Thymus (tissue), 11 donors: ENCODE measurements around the gene FGD3. TPM values are rescaled to one million over a fixed set of nuclear protein-coding genes. Genes with fewer than 3 reads are reported as not detected.

Source experiments
- DNase-seq, 9 donors: peaks; one replicate each; pipeline ENCODE4 v3.0.0-alpha.2; 2013; ENCODE audit warnings: low spot score in 9 of 9, low read depth in 6 of 9, missing footprints in 1 of 9
- H3K27ac ChIP-seq, 2 donors: one replicate each; pipeline ENCODE4 v1.5.1; 2013; ENCODE audit warnings: control low read depth in 1 of 2, low read depth in 1 of 2, low read length in 1 of 2, mild to moderate bottlenecking in 1 of 2, moderate library complexity in 1 of 2
- H3K27me3 ChIP-seq, 2 donors: one replicate each; pipeline ENCODE4 v1.5.1; 2013; ENCODE audit warnings: low read length in 1 of 2; ENCODE audit not compliant: control insufficient read depth in 2 of 2, insufficient read depth in 1 of 2
- H3K36me3 ChIP-seq, 2 donors: one replicate each; pipeline ENCODE4 v1.5.1; 2013; ENCODE audit warnings: low read length in 1 of 2, mild to moderate bottlenecking in 1 of 2, moderate library complexity in 1 of 2; ENCODE audit not compliant: control insufficient read depth in 2 of 2, insufficient read depth in 2 of 2
- H3K4me1 ChIP-seq, 2 donors: one replicate each; pipeline ENCODE4 v1.5.1; 2013; ENCODE audit warnings: low read length in 2 of 2; ENCODE audit not compliant: control insufficient read depth in 2 of 2, insufficient read depth in 2 of 2
- H3K4me3 ChIP-seq, 2 donors: one replicate each; pipeline ENCODE4 v1.5.1; 2013; ENCODE audit warnings: low read length in 2 of 2, control low read depth in 1 of 2, mild to moderate bottlenecking in 1 of 2
- H3K9me3 ChIP-seq, 2 donors: one replicate each; pipeline ENCODE4 v1.5.1; 2013; ENCODE audit warnings: low read length in 1 of 2, mild to moderate bottlenecking in 1 of 2; ENCODE audit not compliant: control insufficient read depth in 2 of 2, insufficient read depth in 1 of 2
- WGBS: extraction: QIAGEN DNeasy Blood & Tissue Kit; methylation state at CpG from one replicate; pipeline ENCODE4 v1.1.7; 2013; 5-methylcytosine and 5-hydroxymethylcytosine counted together
- polyA plus RNA-seq: library from polyadenylated mRNA; stranded (reverse); fragments of 200-250 nt; gene quantifications from one replicate; pipeline ENCODE4 v1.2.3, GENCODE V29; 2013
- total RNA-seq: library from RNA; stranded (reverse); fragments of 120-200 nt; gene quantifications from one replicate; pipeline ENCODE4 v1.2.4, GENCODE V29; 2013
- donor health status: healthy.

Gene FGD3
- total and polyA plus RNA-seq, 2 donors: 35.7 to 48.9 TPM

DNA sequence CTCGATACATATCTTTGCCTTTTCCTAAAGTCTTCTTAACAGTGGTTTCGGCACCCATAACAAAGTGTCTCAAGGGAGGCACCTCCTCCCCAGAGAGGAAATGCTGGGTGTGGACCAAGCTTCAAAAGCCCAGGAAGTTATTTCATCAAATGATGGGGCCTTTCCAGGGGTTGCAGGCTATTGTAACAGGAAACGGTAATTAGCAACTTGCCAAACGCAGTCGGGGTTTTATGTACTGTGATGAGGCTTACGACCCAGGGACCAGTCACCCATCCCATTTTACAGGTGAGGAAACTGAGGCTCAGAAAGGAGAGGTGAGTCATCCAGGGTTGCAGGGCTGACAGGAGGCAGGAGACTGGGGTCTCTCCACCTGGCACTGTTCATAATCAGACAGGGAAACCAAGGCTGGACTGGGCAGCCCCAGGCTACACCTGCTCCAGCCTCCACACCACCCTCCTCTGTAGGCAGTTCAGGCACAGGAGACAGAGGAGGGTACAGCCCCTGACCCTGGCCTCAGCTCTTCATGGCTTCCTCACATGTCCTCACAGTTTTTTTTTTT lies 81.2 kb downstream of the FGD3 start:
- 1% methylated on average over 6 of the region's 6 CpGs for WGBS
- DNase-seq: peak; percentile 34 to 88 (median 54)
- H3K4me1 ChIP-seq: peaks cover 18 to 61% of the 10 kb centered on the region in 2 donors

DNA sequence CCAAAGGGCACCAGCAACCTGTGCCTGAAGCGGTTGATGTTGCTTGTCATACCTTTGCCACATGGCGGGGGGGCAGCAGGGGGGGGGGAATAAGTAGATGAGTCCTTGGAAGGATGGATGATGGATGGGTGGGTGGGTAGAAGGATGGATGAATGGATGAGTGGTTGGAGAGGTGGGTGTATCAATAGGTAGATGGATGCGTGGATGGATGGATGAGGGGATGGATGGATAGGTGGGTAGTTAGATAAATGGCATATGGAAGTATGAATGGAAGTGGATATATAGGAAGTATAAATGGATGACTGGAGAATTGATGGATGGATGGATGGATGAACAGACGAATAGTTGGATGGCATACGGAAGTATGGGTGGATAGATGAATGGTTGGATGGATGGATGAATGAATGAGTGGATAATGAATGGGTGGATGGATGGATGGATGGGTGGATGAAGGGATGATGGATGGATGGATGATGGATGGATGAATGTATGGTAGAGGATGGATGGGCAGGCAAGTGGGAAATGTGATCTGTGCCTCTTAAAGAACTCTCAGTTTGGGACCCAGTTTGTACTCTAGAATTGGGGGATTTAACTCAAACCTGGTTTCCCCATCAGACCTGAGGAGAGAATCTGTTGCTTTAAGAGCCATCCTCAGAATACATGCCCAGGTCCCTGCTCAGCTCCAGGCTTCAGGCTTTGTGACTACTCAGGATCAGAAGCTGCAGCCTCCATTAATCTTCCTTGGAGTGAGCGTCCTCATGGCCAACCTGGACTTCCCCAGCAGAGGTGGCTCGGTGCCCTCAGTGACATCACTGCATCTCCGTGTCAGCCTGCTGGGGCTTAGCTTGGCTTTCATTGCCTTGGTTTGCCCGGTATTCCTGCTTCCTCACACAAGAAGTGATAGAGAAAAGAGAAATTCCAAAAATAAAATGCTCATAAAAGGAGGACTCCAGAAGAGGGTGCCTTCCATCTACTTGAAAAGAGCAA lies 83.6 kb downstream of the FGD3 start:
- DNase-seq: no peak
- Histone ChIP-seq H3K27ac (no peak overlapping the region), H3K36me3 (peaks cover 71 to 85% of the 10 kb centered on the region in 2 donors), H3K4me3 (no peak overlapping the region), H3K9me3 (no peaks in the 10 kb centered on the region), H3K4me1 (peaks cover 18 to 48% of the 10 kb centered on the region in 2 donors), H3K27me3 (no peaks in the 10 kb centered on the region)
- 96% methylated on average over 9 of the region's 9 CpGs for WGBS

More for the DNA sequence above, 81.2 kb downstream of the FGD3 start:
- Histone ChIP-seq H3K27ac (peak overlapping the region; percentile 68 to 71), H3K27me3 (no peaks in the 10 kb centered on the region), H3K4me3 (peak overlapping the region in 1 of 2 donors; percentile 17), H3K36me3 (peaks cover 70 to 81% of the 10 kb centered on the region in 2 donors), H3K9me3 (no peaks in the 10 kb centered on the region)

DNA sequence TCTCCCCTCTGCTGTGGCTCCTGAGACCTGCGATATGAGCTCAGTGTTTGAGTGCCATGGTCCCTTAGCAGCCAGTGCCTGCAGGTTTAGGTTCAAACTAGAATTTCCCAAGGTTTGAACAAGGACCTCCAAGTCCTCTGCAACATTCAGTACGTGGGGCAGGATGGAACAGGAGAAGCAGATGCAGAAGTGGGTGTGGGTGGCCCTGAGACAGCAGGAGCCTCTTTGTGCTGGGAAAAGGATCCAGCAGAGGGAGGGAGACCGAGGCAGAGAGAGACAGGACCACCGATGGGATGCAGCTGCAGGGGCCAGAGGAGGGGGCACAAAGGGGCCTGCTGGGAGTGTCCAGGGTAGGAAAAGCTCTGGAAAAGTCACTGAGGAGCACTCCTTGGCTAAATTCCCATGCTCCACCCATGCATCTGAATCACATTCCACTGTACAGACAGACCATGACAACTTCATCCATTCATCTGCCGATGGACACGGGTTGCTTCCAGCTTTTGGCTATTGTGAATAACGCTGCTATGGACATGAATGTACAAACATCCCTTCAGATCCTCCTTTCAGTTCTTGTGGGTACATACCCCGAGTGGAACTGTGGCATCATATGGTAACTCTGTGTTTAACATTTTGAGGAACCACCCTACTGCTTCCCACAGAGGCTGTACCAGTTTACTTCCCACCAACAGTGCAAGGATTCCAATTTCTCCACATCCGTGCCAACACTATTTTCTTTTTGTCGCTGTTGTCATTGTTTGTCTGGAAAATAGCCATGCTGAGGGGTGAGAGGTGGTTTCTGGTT lies 84.5 kb downstream of the FGD3 start:
- WGBS: 92% methylated on average over 10 of the region's 10 CpGs
- H3K9me3 ChIP-seq: no peaks in the 10 kb centered on the region
- peaks cover 17 to 41% of the 10 kb centered on the region in 2 donors for H3K4me1 ChIP-seq
- no peak for DNase-seq
- H3K27me3 ChIP-seq: no peaks in the 10 kb centered on the region
- no peak overlapping the region for H3K4me3 ChIP-seq
- no peak overlapping the region for H3K27ac ChIP-seq
- H3K36me3 ChIP-seq: peaks cover 71 to 84% of the 10 kb centered on the region in 2 donors

- peak overlapping the region in 1 of 2 donors; percentile 37 for H3K27ac ChIP-seq
- H3K4me1 ChIP-seq: peaks cover 10 to 36% of the 10 kb centered on the region in 2 donors
- DNase-seq: no peak
- WGBS: 97% methylated on average over 12 of the region's 12 CpGs
- H3K9me3 ChIP-seq: no peaks in the 10 kb centered on the region
- H3K4me3 ChIP-seq: no peak overlapping the region
- H3K27me3 ChIP-seq: no peaks in the 10 kb centered on the region
- H3K36me3 ChIP-seq: peaks cover 71 to 85% of the 10 kb centered on the region in 2 donors
Measured at GRCh38 chr9:93032545-93032944, 85.2 kb downstream of the FGD3 start.

GRCh38 chr9:93033531-93033930 lies 86.2 kb downstream of the FGD3 start:
- Histone ChIP-seq H3K27me3 (no peaks in the 10 kb centered on the region), H3K27ac (no peak overlapping the region), H3K9me3 (no peaks in the 10 kb centered on the region), H3K4me3 (no peak overlapping the region), H3K4me1 (peaks cover 2 to 33% of the 10 kb centered on the region in 2 donors), H3K36me3 (peaks cover 71 to 84% of the 10 kb centered on the region in 2 donors)
- no peak for DNase-seq
- 57% methylated on average over 6 of the region's 6 CpGs for WGBS

DNA sequence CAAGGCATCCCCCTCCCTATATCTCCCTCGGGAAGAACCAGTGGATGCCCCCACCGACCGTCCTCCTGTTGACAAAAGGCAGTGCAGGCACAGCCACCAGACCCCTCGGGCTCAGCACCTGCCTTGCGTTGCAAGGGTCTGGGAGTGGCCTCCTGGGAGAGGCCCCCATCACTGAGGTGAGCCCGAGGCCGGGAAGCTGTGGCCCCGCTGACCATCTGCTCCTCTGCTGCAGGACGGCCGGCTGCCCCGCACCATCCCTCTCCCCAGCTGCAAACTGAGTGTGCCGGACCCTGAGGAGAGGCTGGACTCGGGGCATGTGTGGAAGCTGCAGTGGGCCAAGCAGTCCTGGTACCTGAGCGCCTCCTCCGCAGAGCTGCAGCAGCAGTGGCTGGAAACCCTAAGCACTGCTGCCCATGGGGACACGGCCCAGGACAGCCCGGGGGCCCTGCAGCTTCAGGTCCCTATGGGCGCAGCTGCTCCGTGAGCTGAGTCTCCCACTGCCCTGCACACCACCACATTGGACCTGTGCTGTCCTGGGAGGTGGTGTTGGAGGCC lies 87.9 kb downstream of the FGD3 start:
- no peak for DNase-seq
- Histone ChIP-seq H3K27ac (no peak overlapping the region), H3K27me3 (no peaks in the 10 kb centered on the region), H3K4me3 (no peak overlapping the region), H3K4me1 (peaks cover 0 to 22% of the 10 kb centered on the region in 2 donors), H3K9me3 (no peaks in the 10 kb centered on the region), H3K36me3 (peaks cover 61 to 69% of the 10 kb centered on the region in 2 donors)
- 95% methylated on average over 19 of the region's 19 CpGs for WGBS

GRCh38 chr9:93035821-93036351 lies 88.6 kb downstream of the FGD3 start:
- H3K4me3 ChIP-seq: no peak overlapping the region
- DNase-seq: no peak
- peaks cover 0 to 22% of the 10 kb centered on the region in 2 donors for H3K4me1 ChIP-seq
- H3K27me3 ChIP-seq: no peaks in the 10 kb centered on the region
- peaks cover 53 to 62% of the 10 kb centered on the region in 2 donors for H3K36me3 ChIP-seq
- no peak overlapping the region for H3K27ac ChIP-seq
- H3K9me3 ChIP-seq: no peaks in the 10 kb centered on the region
- WGBS: 98% methylated on average over 13 of the region's 13 CpGs

DNA sequence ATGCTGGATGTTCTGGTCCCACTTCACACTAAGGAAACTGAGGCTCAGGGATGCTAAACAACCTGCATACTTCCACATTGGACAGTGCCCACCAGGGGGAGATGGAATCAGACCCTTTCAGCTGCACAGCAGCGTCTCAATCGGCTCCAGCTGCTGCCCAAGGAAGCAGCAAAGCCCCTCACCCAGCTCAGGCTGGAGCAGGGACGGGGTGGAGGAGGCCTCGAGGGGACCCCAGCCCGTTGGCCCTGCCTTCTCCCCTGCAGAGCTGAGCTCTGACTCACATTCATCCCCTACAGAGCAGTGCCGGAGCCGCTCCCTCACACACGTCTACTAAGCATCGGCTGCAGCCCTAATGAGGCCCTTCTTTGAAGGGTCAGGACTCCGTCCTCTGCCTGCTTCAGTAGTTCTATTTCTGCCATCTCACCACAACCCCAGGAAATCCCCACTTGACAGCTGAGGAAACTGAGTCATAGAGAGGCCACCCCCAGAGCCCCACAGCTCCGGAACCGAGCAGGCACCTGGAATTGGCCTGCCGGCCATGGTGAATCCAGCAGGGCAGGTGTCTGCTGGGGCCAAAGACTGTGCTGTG lies 89.7 kb downstream of the FGD3 start:
- Histone ChIP-seq H3K36me3 (peaks cover 43 to 51% of the 10 kb centered on the region in 2 donors), H3K27me3 (no peaks in the 10 kb centered on the region), H3K4me3 (no peak overlapping the region), H3K4me1 (peaks cover 0 to 17% of the 10 kb centered on the region in 2 donors), H3K27ac (no peak overlapping the region), H3K9me3 (no peaks in the 10 kb centered on the region)
- 91% methylated on average over 13 of the region's 13 CpGs for WGBS
- DNase-seq: no peak
